Motor neuron (in vitro differentiated cells): ENCODE measurements around the gene POLR1F. TPM values are rescaled to one million over a fixed set of nuclear protein-coding genes. Genes with fewer than 3 reads are reported as not detected.
A peak's percentile ranks its signal among the peaks of the same experiment; 100 is the strongest.
"Not testable (repeated sequence)": the region's sequence is repeated elsewhere in the genome, so short reads cannot be mapped to it uniquely, and the experiment has no call there.

Experiments used
- ATAC-seq, 8 experiments: fragments of 200-7000 bp; cut with Tn5 transposase; replicated peaks in 6 of 8; 2 replicates each; pipeline ENCODE4 v1.8.0; 2021; ENCODE audit warnings: mild to moderate bottlenecking in 8 of 8, moderate library complexity in 8 of 8
- H3K27ac ChIP-seq, 2 donors: fragments of 250-450 bp; sonication (Bioruptor Pico); 2 replicates each; pipeline ENCODE4 v1.9.0; 2021; ENCODE audit warnings: antibody characterized with exemption in 2 of 2, mild to moderate bottlenecking in 2 of 2, moderate library complexity in 1 of 2
- H3K4me1 ChIP-seq, 2 donors: fragments of 250-450 bp; sonication (Bioruptor Pico); replicated peaks in 1 of 2; 2 replicates each; pipeline ENCODE4 v1.6.1; 2021; ENCODE audit warnings: antibody characterized with exemption in 2 of 2, mild to moderate bottlenecking in 2 of 2, moderate library complexity in 1 of 2
- H3K4me3 ChIP-seq, 5 donors: fragments of 250-450 bp; sonication (Bioruptor Pico); 2 replicates each; pipeline ENCODE4 v1.9.0; 2021; ENCODE audit warnings: antibody characterized with exemption in 5 of 5, mild to moderate bottlenecking in 5 of 5, moderate library complexity in 4 of 5
- WGBS, 10 experiments: fragments of 450-650 bp; shearing (Covaris generic); methylation state at CpG; one replicate each; pipeline ENCODE4 v1.0.0; 2022; 5-methylcytosine and 5-hydroxymethylcytosine counted together
- in situ Hi-C, 9 experiments: fragments of 400-800 bp; cut with MboI; loops; one replicate each; pipeline ENCODE4 v1.15.0; 2021; ENCODE audit warnings: low sequenced_read_pairs in 9 of 9, low pct_unique_long_range_greater_than_20kb in 2 of 9; ENCODE audit not compliant: unreplicated experiment in 9 of 9
- total RNA-seq, 8 experiments: library from RNA; unstranded; fragments of 300-600 nt; gene quantifications; 2 replicates each; pipeline versions ENCODE4 v1.2.3 to v1.2.4, GENCODE V29; 2022

Gene POLR1F
- total RNA-seq, 8 experiments from 2014 or later, result 9.7 to 20.5 (median 12.6) TPM

- no peak for ATAC-seq
- 0 to 80% (median 66%) methylated on average over 1 to 2 of the region's 2 CpGs; no CpG with 5 or more reads in 3 of the 10 experiments for WGBS, 10 experiments
- no peak overlapping the region for H3K27ac ChIP-seq
- in situ Hi-C loops, result loop anchor here in 4 of 9 experiments (25.0 kb wide), 1 partner anchor 882 kb away; no protein-coding TSS in a partner anchor
- H3K4me1 ChIP-seq, result peaks cover 14 to 18% of the 10 kb centered on the region in 2 donors
- H3K4me3 ChIP-seq, result no peak overlapping the region
Measured at GRCh38 chr7:19705663-19706062, 3.2 kb downstream of the POLR1F start.

GRCh38 chr7:19701471-19701870 is 7.4 kb downstream of the POLR1F start:
- Histone ChIP-seq H3K27ac (no peak overlapping the region), H3K4me3 (no peak overlapping the region), H3K4me1 (no peaks in the 10 kb centered on the region)
- ATAC-seq, result no peak
- in situ Hi-C loops, result loop anchor here in 4 of 9 experiments (25.0 kb wide), 1 partner anchor 886 kb away; no protein-coding TSS in a partner anchor
- WGBS, 10 experiments, result 60 to 100% (median 86%) methylated on average over 2 to 4 of the region's 4 CpGs; no CpG with 5 or more reads in 3 of the 10 experiments

DNA sequence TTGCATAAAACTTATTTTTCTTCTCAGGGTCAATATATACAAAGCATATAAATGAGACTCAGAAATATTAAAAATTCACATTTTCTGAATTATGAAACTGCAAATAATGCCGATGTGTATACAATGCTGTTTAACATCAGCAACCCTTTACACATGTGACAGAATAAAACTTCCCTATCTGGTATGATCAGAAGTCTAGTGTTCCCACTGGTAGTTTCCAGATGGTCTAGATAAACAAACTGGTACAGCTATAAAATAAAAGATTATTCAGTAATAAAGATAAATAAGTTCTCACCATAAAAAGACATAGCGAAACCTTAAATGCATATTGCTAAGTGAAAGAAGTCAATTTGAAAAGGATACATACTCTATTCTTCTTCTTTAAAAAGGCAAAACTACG is 7.9 kb downstream of the POLR1F start:
- H3K4me1 ChIP-seq, result no peaks in the 10 kb centered on the region
- in situ Hi-C loops, result loop anchor here in 4 of 9 experiments (25.0 kb wide), 1 partner anchor 886 kb away; no protein-coding TSS in a partner anchor
- 80 to 100% (median 94%) methylated on average over 1 to 3 of the region's 3 CpGs for WGBS, 10 experiments
- ATAC-seq, result no peak
- no peak overlapping the region for H3K4me3 ChIP-seq
- no peak overlapping the region for H3K27ac ChIP-seq

DNA sequence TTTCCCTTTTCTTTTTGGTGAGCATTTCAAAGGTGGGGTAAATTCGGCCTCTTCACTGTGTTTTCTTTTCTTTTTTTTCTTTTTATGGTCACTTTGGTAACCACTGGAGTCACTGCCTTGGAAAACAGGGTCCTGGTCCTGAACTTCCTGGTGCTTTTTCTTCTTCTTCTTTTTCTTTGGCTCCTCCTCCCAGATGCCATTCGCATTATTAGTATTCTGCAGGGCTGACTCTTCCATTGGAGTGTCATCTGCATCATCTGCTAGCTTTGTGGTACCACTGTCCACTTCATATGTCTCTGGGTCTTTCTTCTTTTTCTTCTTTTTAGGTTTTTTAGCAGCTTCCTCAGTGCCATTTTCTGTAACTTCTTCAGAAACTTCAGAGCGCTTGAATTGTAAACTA is 10.5 kb downstream of the POLR1F start:
- no peak overlapping the region for H3K4me3 ChIP-seq
- in situ Hi-C loops, result no loop called here
- WGBS, 10 experiments, result 83 to 100% (median 87%) methylated on average over 2 to 3 of the region's 3 CpGs
- H3K27ac ChIP-seq, result no peak overlapping the region
- no peaks in the 10 kb centered on the region for H3K4me1 ChIP-seq
- ATAC-seq, result no peak

DNA sequence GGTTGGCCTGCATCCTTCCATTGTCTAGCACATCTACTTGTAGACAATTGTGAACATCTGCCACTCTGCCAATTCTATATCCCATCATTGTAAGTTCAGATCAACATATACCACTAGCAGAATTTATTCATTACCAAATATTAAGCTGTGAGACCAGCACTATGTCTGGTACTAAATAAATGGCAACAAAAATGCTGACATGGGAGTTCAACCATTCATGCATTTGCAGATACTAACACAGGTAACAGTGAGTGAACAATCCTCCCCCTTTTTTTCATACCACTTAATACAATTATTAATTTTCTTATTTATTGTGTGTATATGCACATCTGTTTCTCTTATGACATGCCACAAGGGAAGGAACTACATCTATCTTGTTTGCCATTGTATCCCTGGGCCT is 11.9 kb downstream of the POLR1F start:
- no peak for ATAC-seq
- no peak overlapping the region for H3K4me3 ChIP-seq
- no peak overlapping the region for H3K27ac ChIP-seq
- H3K4me1 ChIP-seq, result no peaks in the 10 kb centered on the region
- in situ Hi-C loops, result no loop called here

DNA sequence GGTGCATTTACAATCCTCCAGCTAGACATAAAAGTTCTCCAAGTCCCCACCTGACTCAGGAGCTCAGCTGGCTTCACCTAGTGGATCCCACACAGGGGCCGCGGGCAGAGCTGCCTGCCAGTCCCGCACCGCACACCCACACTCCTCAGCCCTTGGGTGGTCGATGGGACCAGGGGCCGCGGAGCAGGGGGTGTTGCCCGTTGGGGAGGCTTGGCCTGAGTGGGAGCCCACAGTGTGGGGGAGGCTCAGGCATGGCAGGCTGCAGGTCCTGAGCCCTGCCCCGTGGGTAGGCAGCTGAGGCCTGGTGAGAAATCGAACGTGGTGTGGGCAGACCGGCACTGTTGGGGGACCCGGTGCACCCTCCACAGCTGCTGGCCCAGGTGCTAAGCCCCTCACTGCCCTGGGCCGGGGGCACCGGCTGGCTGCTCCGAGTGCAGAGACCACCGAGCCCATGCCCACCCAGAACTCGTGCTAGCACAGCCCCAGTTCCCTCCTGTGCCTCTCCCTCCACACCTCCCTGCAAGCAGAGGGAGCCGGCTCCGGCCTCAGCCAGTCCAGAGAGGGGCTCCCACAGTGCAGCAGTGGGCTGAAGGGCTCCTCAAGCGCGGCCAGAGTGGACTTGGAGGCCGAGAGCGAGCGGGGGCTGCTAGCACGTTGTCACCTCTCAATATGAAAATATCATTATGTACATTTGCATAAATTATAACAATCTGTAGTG is 16.6 kb downstream of the POLR1F start:
- in situ Hi-C loops, result no loop called here
- Histone ChIP-seq H3K27ac (no peak overlapping the region), H3K4me3 (no peak overlapping the region), H3K4me1 (no peaks in the 10 kb centered on the region)
- WGBS, 10 experiments, result 90 to 100% (median 98%) methylated on average over 2 to 6 of the region's 26 CpGs; no CpG with 5 or more reads in 5 of the 10 experiments
- no peak for ATAC-seq

DNA sequence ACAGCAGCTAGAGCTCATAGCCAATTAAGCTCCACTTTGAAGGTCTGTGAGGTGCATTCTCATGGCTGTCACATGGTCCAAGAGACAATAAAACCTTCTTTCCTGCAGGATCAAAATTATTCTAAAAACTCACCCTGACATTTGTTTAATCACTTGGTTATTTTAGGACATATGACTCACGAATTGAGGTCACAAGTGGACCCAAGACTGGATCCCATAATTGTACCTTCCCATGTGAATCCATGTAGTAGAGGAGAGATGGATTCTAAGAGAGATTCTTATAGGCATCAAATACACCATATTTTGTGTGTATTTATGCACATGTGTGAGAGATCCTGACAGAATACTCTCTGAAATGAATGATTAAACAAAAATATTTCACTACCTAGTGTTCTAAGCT is 18.1 kb downstream of the POLR1F start:
- in situ Hi-C loops, result no loop called here
- Histone ChIP-seq H3K27ac (no peak overlapping the region), H3K4me1 (no peaks in the 10 kb centered on the region), H3K4me3 (no peak overlapping the region)
- WGBS, 10 experiments, result 0 to 86% (median 25%) methylated on average over 1 of the region's 1 CpG; no CpG with 5 or more reads in 5 of the 10 experiments
- ATAC-seq, result no peak

DNA sequence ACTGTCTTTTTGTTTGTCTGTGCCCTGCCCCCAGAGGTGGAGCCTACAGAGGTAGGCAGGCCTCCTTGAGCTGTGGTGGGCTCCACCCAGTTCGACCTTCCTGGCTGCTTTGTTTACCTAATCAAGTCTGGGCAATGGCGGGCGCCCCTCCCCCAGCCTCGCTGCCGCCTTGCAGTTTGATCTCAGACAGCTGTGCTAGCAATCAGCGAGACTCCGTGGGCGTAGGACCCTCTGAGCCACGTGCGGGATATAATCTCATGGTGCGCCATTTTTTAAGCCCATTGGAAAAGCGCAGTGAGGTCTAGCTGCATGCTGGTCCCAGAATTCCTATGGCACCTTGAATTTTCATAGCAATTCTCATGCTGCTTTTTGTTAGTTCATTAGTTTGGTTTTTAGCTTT is 19.7 kb downstream of the POLR1F start:
- in situ Hi-C loops, H3K4me3 ChIP-seq, H3K4me1 ChIP-seq, ATAC-seq, H3K27ac ChIP-seq: not testable (repeated sequence)
- WGBS, 10 experiments, result 40 to 60% (median 59%) methylated on average over 2 to 7 of the region's 12 CpGs; no CpG with 5 or more reads in 6 of the 10 experiments

DNA sequence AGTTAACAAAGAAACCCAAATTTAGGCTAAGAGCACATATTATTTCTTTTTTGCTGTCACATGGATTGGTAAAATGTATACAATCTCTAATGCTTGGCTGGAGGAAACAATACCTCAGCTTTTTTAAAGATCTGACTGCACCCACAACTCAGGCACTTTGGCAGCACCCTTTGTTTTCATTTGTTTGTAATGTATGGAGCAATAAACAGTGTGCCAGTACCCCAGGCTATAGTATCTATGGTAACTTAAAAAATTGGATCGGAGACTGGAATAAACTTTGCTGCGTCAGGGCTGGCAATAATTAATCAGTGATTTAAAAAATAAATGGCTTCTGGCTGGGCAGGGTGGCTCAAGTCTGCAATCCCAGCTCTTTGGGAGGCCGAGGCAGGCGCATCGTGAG is 27.2 kb downstream of the POLR1F start:
- peak in 1 of 8 experiments; percentile 74 for ATAC-seq

DNA sequence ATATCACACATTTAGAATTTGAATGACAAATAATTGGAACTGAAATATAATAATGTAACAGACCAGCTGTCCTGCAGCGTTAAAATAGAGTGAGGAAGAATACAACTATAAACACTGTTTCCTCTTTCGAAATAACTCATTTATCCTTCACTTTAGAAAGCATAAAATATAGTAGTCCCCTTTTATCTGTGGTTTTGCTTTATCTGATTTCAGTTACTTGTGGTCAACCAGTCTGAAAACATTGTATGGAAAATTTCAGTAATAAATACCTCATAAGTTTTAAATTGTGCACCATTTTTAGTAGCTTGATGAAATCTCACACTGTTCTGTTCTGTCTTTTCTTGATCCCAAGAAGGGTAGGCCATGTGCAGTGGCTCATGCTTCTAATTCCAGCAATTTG is 31.7 kb downstream of the POLR1F start:
- 0 to 100% (median 85%) methylated on average over 1 to 2 of the region's 2 CpGs for WGBS, 10 experiments
- Histone ChIP-seq H3K4me3 (no peak overlapping the region), H3K27ac (no peak overlapping the region), H3K4me1 (no peaks in the 10 kb centered on the region)
- no peak for ATAC-seq
- in situ Hi-C loops, result no loop called here

More for the DNA sequence above, 27.2 kb downstream of the POLR1F start:
- Histone ChIP-seq H3K4me1 (no peaks in the 10 kb centered on the region), H3K27ac (no peak overlapping the region), H3K4me3 (no peak overlapping the region)
- 17 to 100% (median 74%) methylated on average over 1 to 4 of the region's 5 CpGs; no CpG with 5 or more reads in 2 of the 10 experiments for WGBS, 10 experiments
- in situ Hi-C loops, result no loop called here

- no peak for ATAC-seq
- WGBS, 10 experiments, result 25 to 100% (median 83%) methylated on average over 1 of the region's 1 CpG; no CpG with 5 or more reads in 4 of the 10 experiments
- in situ Hi-C loops, result no loop called here
- Histone ChIP-seq H3K4me3 (no peak overlapping the region), H3K4me1 (no peaks in the 10 kb centered on the region), H3K27ac (no peak overlapping the region)
Measured at GRCh38 chr7:19675816-19676215, 33.0 kb downstream of the POLR1F start.

GRCh38 chr7:19674266-19674960 is 34.4 kb downstream of the POLR1F start:
- in situ Hi-C loops, result loop anchor here in 5 of 9 experiments (25.0 kb wide), 4 partner anchors 237 to 1087 kb away; partner anchors contain the start of genes TWIST1 (in 4 of the 5) and FERD3L (in 1 of the 5)
- no peaks in the 10 kb centered on the region for H3K4me1 ChIP-seq
- 39 to 97% (median 79%) methylated on average over 3 to 4 of the region's 5 CpGs; no CpG with 5 or more reads in 2 of the 10 experiments for WGBS, 10 experiments
- no peak overlapping the region for H3K27ac ChIP-seq
- no peak overlapping the region for H3K4me3 ChIP-seq
- ATAC-seq, result peak in 1 of 8 experiments; percentile 19

GRCh38 chr7:19670806-19671205 is 38.0 kb downstream of the POLR1F start:
- WGBS, 10 experiments, result 60 to 100% (median 100%) methylated on average over 1 of the region's 1 CpG; no CpG with 5 or more reads in 3 of the 10 experiments
- in situ Hi-C loops, result loop anchor here in 5 of 9 experiments (25.0 kb wide), 4 partner anchors 234 to 1084 kb away; partner anchors contain the start of genes TWIST1 (in 4 of the 5) and FERD3L (in 1 of the 5)
- Histone ChIP-seq H3K4me1 (no peaks in the 10 kb centered on the region), H3K4me3 (no peak overlapping the region), H3K27ac (no peak overlapping the region)
- ATAC-seq, result no peak
